SU-DHL-6 (cell line): ENCODE data around the gene AK9.

Experiments
- EZH2phosphoT487 ChIP-seq: fragments of 200-600 bp; sonication (generic), shearing (Covaris generic); conservative IDR thresholded peaks from 2 replicates; pipeline ENCODE4 v1.6.1; 2018; ENCODE audit warnings: mild to moderate bottlenecking, antibody characterized with exemption, low read length, moderate library complexity, mixed read lengths
- TF ChIP-seq, protein P1 (sequence below): fragments of 200-600 bp; sonication (generic); IDR thresholded peaks from one replicate; pipeline ENCODE4 v1.5.1; 2017; ENCODE audit warnings: antibody characterized with exemption, mild to moderate bottlenecking, low read length, moderate library complexity; ENCODE audit not compliant: insufficient read depth, poor library complexity, severe bottlenecking

DNA sequence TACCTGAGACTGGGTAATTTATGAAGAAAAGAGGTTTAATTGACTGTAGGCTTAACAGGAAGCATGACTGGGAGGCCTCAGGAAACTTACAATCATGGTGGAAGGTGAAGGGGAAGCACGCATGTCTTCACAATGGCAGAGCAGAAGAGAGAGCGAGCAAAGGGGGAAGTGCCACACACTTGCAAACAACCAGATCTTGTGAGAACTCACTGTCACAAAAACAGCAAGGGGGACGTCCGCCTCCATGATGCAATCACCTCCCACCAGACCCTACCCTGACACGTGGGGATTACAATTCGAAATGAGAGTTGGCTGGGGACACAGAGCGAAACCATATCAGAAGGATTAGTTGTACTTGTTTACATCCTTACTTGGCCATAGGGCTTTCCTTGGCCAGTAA lies 49.8 kb upstream of the AK9 start:
- TF ChIP-seq, protein P1, sequence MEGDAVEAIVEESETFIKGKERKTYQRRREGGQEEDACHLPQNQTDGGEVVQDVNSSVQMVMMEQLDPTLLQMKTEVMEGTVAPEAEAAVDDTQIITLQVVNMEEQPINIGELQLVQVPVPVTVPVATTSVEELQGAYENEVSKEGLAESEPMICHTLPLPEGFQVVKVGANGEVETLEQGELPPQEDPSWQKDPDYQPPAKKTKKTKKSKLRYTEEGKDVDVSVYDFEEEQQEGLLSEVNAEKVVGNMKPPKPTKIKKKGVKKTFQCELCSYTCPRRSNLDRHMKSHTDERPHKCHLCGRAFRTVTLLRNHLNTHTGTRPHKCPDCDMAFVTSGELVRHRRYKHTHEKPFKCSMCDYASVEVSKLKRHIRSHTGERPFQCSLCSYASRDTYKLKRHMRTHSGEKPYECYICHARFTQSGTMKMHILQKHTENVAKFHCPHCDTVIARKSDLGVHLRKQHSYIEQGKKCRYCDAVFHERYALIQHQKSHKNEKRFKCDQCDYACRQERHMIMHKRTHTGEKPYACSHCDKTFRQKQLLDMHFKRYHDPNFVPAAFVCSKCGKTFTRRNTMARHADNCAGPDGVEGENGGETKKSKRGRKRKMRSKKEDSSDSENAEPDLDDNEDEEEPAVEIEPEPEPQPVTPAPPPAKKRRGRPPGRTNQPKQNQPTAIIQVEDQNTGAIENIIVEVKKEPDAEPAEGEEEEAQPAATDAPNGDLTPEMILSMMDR, result no peak
- TF ChIP-seq EZH2phosphoT487, result no peak
